ENCODE results near the gene CRTAC1.

The CRTAC1 gene

DNA sequence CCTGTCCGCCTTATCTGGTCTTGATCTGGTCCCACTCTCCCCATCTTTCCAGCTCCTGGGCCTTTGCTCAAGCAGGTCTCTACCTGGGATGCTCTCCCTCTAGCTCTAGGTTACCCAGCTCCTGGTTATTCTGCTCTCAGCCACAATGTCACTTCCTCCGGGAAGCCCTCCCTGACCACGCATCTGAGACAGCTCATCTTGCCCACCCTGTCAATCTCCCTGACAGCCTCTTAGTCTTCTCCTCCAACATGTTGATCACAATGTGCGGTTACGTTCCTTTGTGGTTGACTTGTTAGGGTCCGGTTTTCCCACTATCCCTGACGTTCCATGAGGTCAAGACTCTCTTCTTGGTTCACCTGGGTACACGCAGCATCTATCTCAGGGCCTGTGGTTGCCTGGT is 125.1 kb downstream of the CRTAC1 start:
- no peaks in the 10 kb centered on the region for H3K36me3 ChIP-seq (ENCODE audit: control insufficient read depth, insufficient read depth, low read length)
- TF ChIP-seq, protein P1, sequence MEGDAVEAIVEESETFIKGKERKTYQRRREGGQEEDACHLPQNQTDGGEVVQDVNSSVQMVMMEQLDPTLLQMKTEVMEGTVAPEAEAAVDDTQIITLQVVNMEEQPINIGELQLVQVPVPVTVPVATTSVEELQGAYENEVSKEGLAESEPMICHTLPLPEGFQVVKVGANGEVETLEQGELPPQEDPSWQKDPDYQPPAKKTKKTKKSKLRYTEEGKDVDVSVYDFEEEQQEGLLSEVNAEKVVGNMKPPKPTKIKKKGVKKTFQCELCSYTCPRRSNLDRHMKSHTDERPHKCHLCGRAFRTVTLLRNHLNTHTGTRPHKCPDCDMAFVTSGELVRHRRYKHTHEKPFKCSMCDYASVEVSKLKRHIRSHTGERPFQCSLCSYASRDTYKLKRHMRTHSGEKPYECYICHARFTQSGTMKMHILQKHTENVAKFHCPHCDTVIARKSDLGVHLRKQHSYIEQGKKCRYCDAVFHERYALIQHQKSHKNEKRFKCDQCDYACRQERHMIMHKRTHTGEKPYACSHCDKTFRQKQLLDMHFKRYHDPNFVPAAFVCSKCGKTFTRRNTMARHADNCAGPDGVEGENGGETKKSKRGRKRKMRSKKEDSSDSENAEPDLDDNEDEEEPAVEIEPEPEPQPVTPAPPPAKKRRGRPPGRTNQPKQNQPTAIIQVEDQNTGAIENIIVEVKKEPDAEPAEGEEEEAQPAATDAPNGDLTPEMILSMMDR (IDR thresholded peaks at IDR 0.05): no peak
- no peaks in the 10 kb centered on the region for H3K79me2 ChIP-seq

DNA sequence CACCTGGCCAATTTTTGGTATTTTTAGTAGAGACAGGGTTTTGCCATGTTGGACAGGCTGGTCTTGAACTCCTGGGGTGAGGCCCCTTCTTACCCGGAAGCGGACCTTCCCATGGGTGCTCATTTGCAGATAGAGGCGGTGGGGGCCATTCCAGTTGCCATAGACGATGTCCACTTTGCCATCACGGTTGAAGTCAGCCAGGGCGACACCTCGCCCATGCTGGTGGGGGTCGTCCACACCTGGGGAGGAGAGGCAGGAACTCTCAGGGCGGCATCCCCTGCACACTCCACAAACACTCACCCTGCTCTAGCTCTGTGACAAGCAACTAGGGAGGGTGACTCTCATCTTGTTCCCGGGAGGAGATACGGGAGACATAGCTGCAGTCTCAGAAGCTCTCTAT is 125.8 kb downstream of the CRTAC1 start:
- H3K4me1 ChIP-seq: no peaks in the 10 kb centered on the region
- no peaks in the 10 kb centered on the region for H3K27me3 ChIP-seq (ENCODE audit: control insufficient read depth, insufficient read depth, low read length)
- no peaks in the 10 kb centered on the region for H3K9me3 ChIP-seq (ENCODE audit: control insufficient read depth, low read length)
- H3K79me2 ChIP-seq: no peaks in the 10 kb centered on the region
- H3K36me3 ChIP-seq (ENCODE audit: control insufficient read depth, insufficient read depth, low read length): no peaks in the 10 kb centered on the region
- no peak overlapping the region for H3K9ac ChIP-seq
- H3K27ac ChIP-seq: no peak overlapping the region
- TF ChIP-seq, protein P1 (IDR thresholded peaks at IDR 0.05): no peak
- no peak overlapping the region for H2AFZ ChIP-seq
- H3K4me3 ChIP-seq (ENCODE audit: low read depth, low read length): no peak overlapping the region
- H3K4me2 ChIP-seq (ENCODE audit: low read length): no peak overlapping the region

More for the DNA sequence above, 125.1 kb downstream of the CRTAC1 start:
- Histone ChIP-seq H3K4me3 (ENCODE audit: low read depth, low read length) (no peak overlapping the region), H3K9me3 (ENCODE audit: control insufficient read depth, low read length) (no peaks in the 10 kb centered on the region), H3K4me1 (no peaks in the 10 kb centered on the region), H3K27ac (no peak overlapping the region), H2AFZ (no peak overlapping the region), H3K9ac (no peak overlapping the region), H3K4me2 (ENCODE audit: low read length) (no peak overlapping the region), H3K27me3 (ENCODE audit: control insufficient read depth, insufficient read depth, low read length) (no peaks in the 10 kb centered on the region)

DNA sequence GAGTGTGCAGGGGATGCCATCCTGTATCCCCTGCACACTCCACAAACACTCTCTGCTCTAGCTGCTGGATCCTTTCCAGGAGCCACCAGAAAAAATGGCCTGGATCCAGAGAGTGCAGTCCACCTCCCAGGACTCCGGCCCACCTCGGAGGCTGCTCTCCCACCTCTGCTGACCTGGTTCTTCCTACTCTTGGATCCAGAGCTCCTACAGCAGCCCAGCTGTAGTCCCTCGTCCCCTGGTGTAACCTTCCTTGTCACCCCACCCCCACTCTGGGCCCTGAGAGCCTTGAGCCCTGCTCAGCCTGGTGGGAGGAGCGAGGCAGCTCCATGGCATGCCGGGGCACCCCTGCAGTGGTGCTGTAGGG is 126.4 kb downstream of the CRTAC1 start:
- H3K79me2 ChIP-seq: no peaks in the 10 kb centered on the region
- H3K9ac ChIP-seq: no peak overlapping the region
- no peak overlapping the region for H3K4me2 ChIP-seq (ENCODE audit: low read length)
- H3K4me1 ChIP-seq: no peaks in the 10 kb centered on the region
- no peak overlapping the region for H2AFZ ChIP-seq
- H3K36me3 ChIP-seq (ENCODE audit: control insufficient read depth, insufficient read depth, low read length): no peaks in the 10 kb centered on the region
- H3K4me3 ChIP-seq (ENCODE audit: low read depth, low read length): no peak overlapping the region
- no peaks in the 10 kb centered on the region for H3K27me3 ChIP-seq (ENCODE audit: control insufficient read depth, insufficient read depth, low read length)
- no peaks in the 10 kb centered on the region for H3K9me3 ChIP-seq (ENCODE audit: control insufficient read depth, low read length)
- no peak overlapping the region for H3K27ac ChIP-seq
- TF ChIP-seq, protein P1 (IDR thresholded peaks at IDR 0.05): no peak

DNA sequence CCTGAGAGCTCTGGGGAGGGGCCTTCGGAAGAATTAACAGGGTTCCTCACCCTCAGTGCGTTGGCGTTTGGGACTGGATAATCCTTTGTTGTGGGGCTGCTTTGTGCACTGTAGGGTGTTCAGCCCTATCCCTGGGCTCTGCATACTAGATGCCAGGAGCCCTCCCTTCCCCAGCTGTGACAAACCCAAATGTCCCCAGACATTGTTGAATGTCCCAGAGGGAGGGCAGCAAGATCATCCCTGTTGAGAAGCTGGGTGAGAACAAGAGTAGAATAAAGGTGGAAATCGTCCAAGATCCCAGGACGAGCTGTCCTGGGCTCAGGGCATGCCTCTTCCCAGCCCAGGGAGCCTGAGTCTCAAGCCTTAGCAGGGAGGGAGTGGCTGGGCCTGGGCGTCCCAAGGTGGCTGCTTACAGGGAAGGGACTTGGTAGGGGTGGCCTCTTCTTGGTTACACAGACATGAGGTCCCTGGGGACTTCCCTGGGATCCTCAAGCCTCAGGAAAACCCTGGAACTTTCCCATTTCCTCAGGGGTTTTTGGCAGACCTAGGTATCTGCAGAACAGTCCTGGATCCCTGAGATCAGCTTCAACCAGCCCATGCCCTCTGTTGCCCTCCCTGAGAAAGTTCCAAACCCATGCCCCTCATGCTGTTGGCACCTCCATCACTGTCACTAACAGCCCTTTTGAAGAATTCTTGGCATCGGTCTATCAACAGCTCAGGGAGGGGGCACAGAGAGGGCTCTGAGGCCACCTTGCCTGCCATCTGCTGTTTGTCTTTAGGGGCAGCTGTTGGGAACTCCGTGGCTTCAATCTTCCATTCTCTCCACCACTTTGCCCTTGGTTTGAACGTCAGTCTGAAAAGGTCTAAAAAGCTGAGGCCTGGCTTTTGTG is 127.0 kb downstream of the CRTAC1 start:
- Histone ChIP-seq H3K9ac (no peak overlapping the region), H3K4me2 (ENCODE audit: low read length) (no peak overlapping the region), H2AFZ (no peak overlapping the region), H3K79me2 (no peaks in the 10 kb centered on the region), H3K9me3 (ENCODE audit: control insufficient read depth, low read length) (no peaks in the 10 kb centered on the region), H3K36me3 (ENCODE audit: control insufficient read depth, insufficient read depth, low read length) (no peaks in the 10 kb centered on the region), H3K4me3 (ENCODE audit: low read depth, low read length) (no peak overlapping the region), H3K4me1 (no peaks in the 10 kb centered on the region), H3K27me3 (ENCODE audit: control insufficient read depth, insufficient read depth, low read length) (no peaks in the 10 kb centered on the region), H3K27ac (no peak overlapping the region)
- TF ChIP-seq, protein P1 (IDR thresholded peaks at IDR 0.05): no peak

DNA sequence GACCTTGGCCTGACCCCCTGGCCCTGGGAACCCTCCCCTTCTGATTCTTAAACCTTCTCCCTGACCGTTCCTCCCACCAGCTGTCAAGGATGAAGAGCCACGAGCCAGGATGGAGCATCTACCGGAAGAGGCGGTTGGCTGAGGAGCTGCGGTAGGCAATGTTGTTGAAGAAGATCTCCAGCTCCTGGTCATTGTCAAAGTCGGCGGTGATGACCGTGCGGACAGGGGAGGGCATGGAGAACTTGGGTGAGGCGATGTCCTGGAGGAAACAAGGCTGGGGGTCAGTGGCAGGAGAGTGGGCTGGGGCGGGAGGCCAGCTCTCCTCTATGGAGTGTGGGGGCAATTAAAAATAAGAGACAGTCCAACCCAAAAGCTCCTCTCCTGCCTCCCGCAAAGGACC is 129.0 kb downstream of the CRTAC1 start:
- TF ChIP-seq, protein P1 (IDR thresholded peaks at IDR 0.05): no peak
- Histone ChIP-seq H3K79me2 (no peaks in the 10 kb centered on the region), H3K9ac (no peak overlapping the region), H3K27ac (no peak overlapping the region), H3K27me3 (ENCODE audit: control insufficient read depth, insufficient read depth, low read length) (no peaks in the 10 kb centered on the region), H2AFZ (no peak overlapping the region), H3K4me1 (no peaks in the 10 kb centered on the region), H3K4me3 (ENCODE audit: low read depth, low read length) (no peak overlapping the region), H3K4me2 (ENCODE audit: low read length) (no peak overlapping the region), H3K36me3 (ENCODE audit: control insufficient read depth, insufficient read depth, low read length) (no peaks in the 10 kb centered on the region), H3K9me3 (ENCODE audit: control insufficient read depth, low read length) (no peaks in the 10 kb centered on the region)
